GM21515 (cell line): ENCODE data around the gene CIC.

Experiments used
- ATAC-seq: cut with Tn5 transposase; IDR thresholded peaks from one replicate; pipeline ENCODE4 v1.9.1; 2021; ENCODE audit not compliant: unreplicated experiment

Gene CIC

DNA sequence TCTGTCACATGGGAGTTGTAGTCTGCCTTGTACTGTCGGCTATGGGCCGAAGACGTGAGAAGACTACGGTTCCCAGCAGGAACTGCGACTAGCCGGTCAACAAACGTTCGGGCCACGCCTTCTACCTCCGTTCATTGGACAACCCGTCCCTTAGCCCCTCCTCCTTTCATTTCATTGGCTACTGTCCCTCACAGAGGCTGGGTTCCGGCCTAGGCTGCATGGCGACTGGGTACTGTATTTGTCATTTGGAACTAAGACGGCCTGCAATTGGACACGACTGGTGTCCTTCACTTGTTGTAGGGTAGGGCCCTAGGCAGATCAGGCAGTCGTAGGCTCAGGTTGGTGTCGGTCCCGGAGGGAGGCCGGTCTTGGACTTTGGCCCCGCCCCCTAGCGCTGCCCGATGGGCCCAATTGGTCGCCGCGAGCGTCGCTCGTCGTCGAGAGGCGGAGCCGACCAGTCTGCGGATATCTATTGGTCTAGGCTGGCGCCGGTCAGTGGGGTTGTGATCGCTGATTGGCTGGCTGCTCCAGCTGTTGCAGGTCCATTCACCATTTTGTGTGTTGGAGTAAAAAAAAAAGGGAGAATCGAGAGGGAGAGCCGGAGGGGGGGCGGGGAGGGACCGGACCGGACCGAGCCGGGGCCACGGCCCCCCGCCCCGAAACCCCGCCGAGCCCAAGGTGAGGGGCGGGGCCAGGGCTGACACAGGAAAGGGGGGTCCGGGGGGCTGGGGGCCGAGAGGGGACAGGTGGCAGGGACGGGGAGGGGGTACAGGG, at the start of gene CIC:
Gene CIC, plus strand, starts transcription at position 549 of the 774 bp plus-strand sequence. CDS start 2,532 bp downstream, outside the sequence.
- peak; percentile 72 for ATAC-seq

- ATAC-seq: peak; percentile 69
These were observed 49.0 kb upstream of the CIC start, which contains the start of gene ZNF526 for GRCh38 chr19:42219812-42220750. TSS of gene ZNF526 (plus strand) at chr19:42220312. CDS start at chr19:42224404, 4,092 bp downstream.

GRCh38 chr19:42220751-42221097, 48.3 kb upstream of the CIC start:
- ATAC-seq: no peak

DNA sequence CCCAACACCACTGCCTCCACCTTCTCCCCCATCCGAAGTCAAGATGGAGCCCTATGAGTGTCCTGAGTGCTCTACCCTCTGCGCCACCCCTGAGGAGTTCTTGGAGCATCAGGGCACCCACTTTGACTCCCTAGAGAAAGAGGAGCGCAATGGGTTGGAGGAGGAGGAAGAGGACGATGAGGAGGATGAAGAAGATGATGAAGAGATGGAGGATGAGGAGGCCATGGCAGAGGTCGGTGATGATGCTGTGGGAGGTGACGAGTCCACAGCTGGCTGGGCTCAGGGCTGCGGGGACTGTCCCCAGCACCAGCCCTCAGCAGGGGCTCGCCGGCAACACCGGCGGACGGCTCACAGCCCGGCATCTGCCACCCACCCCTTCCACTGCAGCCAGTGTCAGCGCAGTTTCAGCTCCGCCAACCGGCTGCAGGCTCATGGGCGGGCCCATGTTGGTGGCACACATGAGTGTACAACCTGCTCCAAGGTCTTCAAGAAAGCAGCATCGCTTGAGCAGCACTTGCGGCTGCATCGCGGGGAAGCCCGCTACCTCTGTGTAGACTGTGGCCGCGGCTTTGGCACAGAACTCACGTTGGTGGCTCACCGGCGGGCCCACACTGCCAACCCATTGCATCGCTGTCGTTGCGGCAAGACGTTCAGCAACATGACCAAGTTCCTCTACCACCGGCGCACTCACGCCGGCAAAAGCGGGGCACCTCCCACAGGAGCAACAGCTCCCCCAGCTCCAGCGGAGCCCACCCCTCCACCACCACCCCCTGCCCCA, 43.9 kb upstream of the CIC start:
- no peak for ATAC-seq

DNA sequence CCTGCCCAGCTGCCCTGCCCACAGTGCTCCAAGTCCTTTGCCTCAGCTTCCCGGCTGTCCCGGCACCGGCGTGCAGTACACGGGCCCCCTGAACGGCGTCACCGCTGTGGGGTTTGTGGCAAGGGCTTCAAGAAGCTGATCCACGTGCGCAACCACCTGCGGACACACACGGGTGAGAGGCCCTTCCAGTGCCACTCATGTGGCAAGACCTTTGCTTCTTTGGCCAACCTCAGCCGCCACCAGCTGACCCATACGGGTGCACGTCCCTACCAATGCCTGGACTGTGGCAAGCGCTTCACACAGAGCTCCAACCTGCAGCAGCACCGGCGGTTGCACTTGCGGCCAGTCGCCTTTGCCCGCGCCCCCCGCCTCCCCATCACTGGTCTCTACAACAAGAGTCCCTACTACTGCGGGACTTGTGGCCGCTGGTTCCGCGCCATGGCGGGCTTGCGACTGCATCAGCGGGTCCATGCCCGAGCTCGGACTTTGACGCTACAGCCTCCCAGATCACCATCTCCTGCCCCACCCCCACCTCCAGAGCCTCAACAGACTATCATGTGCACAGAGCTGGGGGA, 43.2 kb upstream of the CIC start:
- ATAC-seq: no peak

GRCh38 chr19:42226886-42227285, 42.2 kb upstream of the CIC start:
- ATAC-seq: no peak

DNA sequence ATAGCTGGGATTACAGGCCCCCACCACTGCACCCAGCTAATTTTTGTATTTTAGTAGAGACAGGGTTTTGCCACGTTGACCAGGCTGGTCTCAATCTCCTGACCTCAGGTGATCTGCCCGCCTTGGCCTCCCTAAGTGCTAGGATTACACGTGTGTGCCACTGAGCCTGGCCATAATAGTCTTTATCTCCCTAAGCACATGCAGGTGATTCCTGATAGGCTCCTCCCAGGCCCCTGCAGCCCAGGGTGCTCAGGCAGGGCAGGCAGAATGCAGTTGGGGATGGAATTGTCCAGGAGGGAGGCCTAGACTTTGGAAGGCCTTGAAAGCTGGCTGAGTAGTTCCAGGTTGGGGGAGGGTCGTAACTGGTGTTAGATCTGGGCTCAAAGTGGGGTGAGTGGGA, 40.4 kb upstream of the CIC start:
- no peak for ATAC-seq

GRCh38 chr19:42229301-42229854, 39.7 kb upstream of the CIC start:
- ATAC-seq: no peak

GRCh38 chr19:42229855-42230351, 39.1 kb upstream of the CIC start:
- no peak for ATAC-seq

GRCh38 chr19:42230571-42230970, 38.5 kb upstream of the CIC start:
- no peak for ATAC-seq

GRCh38 chr19:42232435-42232834, 36.6 kb upstream of the CIC start:
- no peak for ATAC-seq

DNA sequence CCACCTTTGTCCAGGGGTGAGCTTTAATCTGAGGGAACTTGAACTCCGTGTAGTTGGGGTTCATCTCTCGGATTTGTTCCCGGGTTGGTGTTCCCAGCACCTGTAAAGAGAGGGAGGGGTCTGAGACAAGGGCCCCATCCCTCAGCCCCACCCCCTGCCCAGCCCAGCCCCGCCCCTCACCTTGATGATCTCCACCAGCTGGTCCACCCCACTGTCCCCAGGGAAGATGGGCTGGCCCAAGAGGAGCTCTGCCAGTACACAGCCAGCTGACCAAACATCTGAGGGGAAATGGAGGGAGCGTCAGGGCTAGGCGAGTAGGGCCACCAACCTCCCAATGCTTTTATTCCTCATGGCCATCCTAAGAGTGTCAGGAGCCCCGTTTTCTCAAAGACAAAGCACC, 35.9 kb upstream of the CIC start:
- no peak for ATAC-seq

- no peak for ATAC-seq
These were observed 35.3 kb upstream of the CIC start for GRCh38 chr19:42233678-42234292.

GRCh38 chr19:42234364-42234763, 34.7 kb upstream of the CIC start:
- no peak for ATAC-seq

DNA sequence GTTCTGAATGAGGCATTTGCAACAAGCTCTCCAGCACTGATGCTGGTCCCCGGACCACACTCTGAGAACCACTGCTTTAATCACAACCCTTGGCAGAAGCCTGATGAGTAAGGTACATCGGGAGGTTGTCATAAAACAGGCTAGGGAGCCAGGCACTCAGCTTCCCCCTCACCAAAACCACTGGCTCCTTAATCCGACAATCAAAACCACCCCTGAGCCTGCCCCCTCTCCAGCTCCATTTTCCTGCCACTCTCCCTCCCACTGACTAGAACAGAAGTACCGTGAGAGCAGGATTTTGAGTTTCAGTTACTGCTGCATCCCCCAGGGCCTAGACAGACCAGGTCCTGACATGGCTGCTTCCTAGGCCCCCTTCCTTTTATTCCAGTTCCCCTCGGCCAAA, 33.9 kb upstream of the CIC start:
- ATAC-seq: no peak

DNA sequence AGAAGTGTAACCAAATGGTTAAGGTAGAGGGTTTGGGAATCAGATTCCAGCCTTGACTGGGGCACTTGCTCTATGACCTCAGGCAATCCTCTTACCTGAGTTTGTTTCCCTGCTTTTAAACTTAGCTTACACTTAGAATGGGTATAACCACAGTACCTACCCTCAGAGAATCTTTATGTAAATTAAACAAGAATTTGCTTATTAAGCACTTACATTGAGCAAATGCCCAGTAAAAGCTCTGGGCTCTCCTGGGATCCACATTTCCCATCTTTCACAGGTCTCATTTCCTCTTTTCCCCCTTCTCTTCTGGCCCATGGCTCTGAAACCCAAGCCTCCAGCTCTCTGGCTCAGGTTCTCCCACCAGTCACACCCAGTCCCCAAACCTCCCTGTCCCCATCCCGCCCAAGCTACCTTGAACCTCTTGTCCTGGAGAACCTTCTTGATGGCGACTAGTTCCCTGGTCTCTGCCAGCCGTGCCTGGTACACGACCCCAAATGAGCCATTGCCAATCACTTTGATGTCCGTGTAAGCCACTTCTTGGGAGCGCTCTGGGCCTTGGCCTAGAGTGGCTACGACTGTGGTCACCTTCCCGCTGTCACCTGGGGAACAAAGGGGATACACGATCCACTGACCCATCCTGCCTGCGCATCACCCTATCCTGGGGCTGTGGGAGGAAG, 29.4 kb upstream of the CIC start:
- ATAC-seq: no peak

- ATAC-seq: no peak
These were observed 27.8 kb upstream of the CIC start for GRCh38 chr19:42241279-42241678.

DNA sequence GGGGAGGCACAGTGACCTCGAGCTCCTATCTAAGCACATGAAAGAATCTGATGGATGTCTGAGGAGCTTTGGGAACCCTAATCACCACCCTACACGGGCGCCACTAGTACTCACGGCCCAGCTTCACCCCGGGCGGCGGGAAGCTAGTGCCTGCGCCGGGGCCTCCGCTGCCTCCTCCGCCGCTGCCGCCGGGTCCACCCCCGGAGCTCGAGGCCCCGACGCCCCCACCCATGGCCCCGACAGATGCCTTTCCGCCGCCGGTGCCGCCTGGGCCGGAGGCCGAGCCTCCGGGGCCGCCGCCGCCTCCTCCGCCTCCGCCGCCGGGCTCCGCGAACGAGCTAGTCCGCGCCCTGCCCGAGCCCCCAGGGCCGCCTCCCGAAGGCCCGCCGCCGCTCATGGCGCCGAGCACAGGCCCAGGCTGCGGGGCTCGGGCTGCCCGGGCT, 27.0 kb upstream of the CIC start:
- ATAC-seq: no peak
